HG03025 (cell line): ENCODE data around the gene PLPP4.

ENCODE experiments used
- ATAC-seq: cut with Tn5 transposase; IDR thresholded peaks from one replicate; pipeline ENCODE4 v1.9.1; 2021; ENCODE audit warnings: mild to moderate bottlenecking, moderate library complexity; ENCODE audit not compliant: unreplicated experiment, low FRiP score

Gene PLPP4

DNA sequence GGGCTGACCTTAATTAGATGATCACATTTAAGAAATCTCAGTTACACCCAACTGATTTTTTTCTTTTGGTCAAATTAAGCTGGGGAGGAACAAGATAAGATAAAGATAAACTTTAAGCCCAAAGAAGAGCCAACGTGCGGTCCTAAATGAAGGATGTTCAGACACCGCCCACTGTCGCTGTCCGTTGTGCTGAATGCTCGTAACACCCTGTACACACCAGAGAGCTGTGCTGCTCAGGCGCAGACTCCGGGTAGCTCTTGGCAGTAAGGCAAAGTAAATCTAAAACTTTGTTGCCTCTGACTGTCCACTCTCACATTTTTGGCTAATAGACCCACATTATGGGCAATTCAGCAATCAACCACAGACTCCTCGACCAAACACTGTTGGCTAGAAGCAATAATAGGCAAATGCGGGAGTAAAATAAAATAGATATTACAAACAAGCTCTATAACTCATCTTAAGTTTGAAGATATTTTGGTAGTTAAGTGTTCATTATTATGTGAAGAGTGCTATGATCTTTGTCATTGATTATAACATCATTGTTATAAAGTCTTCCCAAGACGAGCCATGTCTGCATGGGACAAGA is 57.1 kb downstream of the PLPP4 start:
- no peak for ATAC-seq

DNA sequence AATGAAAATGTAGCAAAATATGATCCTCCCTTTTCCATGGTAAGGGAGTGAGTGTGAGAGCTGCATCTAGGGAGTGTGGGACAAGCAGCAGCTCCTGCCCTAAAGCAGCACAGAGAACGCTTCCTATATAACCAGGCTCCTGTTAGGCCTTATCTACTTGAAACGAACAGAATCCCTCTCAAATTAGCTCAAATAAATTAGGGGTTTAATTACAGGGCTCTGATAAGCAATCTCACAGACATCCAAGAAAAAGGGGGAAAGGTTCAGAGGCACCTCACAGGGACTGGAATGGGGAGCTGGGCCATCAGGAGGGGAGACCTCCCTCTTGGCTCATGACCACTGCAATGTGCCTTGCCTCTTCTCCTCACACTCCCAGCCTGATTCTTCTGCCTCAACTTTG is 57.9 kb downstream of the PLPP4 start:
- ATAC-seq = no peak

- no peak for ATAC-seq
Observed at GRCh38 chr10:120515741-120516140, 58.7 kb downstream of the PLPP4 start.

- ATAC-seq = no peak
Observed at GRCh38 chr10:120516426-120516825, 59.4 kb downstream of the PLPP4 start.

- ATAC-seq = no peak
Observed at GRCh38 chr10:120517196-120517595, 60.2 kb downstream of the PLPP4 start.

GRCh38 chr10:120517881-120518484 is 61.0 kb downstream of the PLPP4 start:
- ATAC-seq = no peak

- no peak for ATAC-seq
Observed at GRCh38 chr10:120521880-120522279, 64.9 kb downstream of the PLPP4 start.

DNA sequence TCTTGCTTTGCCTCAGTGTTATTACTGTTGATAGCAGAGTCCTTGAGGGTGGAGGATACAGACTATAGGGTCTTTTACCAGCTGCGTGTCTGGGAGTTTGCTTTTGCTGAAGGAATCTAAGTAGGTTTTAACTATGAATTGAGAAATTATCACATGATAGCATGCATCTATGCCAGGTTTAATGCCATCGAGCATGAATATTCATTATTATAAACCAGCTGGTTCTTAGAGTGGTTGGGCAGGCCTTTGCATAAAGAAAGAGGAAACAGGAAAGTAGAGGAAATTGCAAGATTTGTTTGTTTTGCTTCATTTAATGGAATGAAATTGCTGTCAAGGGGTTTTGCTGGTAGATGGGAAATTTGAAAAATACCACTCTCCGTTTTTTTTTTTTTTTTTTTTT is 70.7 kb downstream of the PLPP4 start:
- ATAC-seq = no peak

- ATAC-seq = no peak
Observed at GRCh38 chr10:120530699-120531098, 73.7 kb downstream of the PLPP4 start.

DNA sequence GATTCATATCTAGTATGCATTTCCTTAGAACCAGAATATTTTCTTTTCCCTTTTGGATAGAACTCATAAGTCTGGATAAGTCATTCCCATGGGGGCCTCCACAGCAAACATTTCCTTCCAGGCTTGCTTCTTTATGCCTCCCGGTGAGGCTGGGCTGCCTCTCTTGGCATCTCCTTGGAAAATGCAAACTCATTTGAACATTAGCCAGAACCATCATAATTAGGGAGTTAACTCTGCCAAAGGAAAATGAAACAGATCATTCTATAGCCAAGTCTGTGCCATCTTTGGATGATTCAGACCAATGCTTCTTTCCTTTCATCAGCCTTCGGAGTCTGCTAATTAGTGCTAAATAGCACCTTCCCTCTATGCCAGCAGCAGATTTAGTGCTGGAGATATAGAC is 81.1 kb downstream of the PLPP4 start:
- no peak for ATAC-seq

- ATAC-seq = no peak
Observed at GRCh38 chr10:120539076-120539475, 82.0 kb downstream of the PLPP4 start.

DNA sequence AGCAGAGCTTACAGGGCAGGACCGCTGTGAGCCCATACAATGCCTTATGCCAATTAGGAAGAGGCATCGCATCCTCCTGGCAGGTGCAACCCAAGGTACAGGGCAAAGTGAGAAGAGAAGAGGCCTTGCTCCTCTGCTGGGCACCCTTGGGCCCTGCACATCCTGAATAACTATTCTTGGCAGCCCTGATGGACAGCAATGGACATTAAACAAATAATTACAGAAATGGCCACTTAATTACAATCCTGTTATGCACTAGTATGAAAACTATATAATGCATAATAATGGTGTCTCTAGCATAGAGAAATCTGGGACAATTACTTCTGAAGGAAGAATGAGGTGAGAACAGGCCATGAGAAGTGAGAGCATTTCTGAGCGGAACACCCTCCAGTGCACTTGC is 83.5 kb downstream of the PLPP4 start:
- ATAC-seq = no peak

DNA sequence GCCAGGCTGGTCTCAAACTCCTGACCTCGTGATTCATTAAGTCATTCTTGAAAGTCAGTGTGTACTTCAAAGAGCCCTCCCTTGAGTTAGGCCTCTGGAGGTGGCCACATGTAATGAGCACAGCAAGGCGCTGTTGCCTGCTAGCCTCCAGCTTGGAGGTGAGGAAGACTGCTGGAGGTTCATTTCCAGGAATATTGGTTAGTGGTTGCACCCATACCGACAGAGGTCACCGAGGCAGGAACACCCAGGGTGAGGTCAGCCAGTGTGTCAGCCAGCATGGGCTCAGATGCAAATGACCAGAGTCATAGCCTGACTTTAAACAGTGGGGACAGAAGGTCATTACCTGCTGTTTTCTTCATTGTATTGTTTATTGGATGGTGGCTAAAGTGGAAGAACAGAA is 85.0 kb downstream of the PLPP4 start:
- no peak for ATAC-seq

GRCh38 chr10:120542591-120542990 is 85.6 kb downstream of the PLPP4 start:
- ATAC-seq = no peak

DNA sequence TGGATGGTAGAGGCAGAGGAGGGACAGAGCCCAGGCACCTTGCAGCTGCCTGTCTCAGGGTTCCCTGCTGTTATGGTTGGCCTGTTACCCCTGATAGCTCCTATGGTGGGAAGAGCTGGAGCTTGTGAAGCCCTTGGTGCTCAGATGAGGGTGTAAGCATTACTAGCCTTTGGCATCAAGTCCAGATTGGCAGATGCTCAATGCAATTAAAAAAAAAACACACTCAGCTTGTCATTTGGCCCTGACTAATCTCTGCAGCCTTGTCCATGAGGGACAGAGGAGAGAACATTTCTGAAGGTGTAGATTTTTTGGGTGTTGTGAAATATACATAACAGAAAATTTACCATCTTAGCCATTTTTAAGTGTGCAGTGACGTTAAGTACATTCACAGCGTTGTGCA is 86.3 kb downstream of the PLPP4 start:
- ATAC-seq = no peak

GRCh38 chr10:120548210-120548609 is 91.2 kb downstream of the PLPP4 start:
- ATAC-seq = no peak

DNA sequence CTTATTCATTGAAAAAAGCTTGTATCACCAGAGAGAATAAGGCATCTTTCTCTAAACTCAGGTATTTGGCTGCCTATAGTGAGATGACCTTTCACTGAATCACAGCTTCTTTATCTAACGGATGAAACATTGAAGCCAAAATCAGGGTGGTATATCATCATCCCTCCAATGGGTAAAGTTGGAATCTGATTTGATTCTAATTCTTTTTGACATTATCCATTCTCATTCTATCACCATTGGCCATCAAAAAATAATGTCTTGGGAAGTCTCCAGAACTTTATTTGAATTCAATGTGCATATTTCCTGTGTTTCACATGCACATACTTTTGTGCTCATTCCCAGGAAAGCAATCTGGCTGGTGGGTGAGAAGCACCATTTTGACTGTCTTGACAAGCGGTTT is 95.2 kb downstream of the PLPP4 start:
- ATAC-seq = no peak

GRCh38 chr10:120553911-120554310 is 96.9 kb downstream of the PLPP4 start:
- no peak for ATAC-seq

DNA sequence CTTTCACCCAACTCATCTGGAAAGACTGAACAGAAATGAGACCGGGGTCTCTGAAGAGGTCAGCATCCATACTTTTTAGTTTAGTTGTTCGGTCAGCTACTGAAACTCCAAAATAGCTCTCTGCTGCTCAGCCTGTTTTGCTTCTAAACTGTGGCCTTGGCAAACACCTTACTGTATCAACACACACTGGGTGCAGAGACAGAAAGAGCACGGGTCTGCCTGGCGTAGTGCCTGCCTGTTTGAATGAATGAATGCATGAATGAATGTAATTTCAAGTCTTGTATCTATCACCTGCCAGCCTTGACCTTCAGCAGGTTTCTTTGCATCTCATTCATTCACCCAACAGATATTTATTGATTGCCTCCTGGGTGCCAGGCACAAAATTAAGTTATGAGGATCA is 98.4 kb downstream of the PLPP4 start:
- ATAC-seq = no peak

- ATAC-seq = no peak
Observed at GRCh38 chr10:120555842-120556532, 99.0 kb downstream of the PLPP4 start.

DNA sequence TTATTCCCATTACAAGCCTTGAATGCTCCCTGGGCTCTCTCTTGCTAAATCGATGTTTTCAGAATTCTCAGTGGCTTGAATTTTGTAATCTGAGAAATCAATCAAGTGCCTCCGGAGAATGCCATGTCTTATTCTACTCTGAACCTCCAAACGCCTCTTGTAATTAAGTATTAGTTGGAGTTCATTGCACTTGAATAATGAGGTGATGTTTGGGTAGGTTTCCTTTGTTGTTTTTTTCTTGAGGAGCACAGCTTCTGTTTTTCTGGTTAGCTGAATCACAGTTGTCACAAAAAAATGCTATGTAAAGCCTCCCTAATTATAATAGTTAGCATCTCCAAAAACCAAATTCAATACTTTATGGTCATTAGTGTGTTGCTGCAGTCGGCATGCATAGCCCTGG is 100.3 kb downstream of the PLPP4 start:
- ATAC-seq = no peak

DNA sequence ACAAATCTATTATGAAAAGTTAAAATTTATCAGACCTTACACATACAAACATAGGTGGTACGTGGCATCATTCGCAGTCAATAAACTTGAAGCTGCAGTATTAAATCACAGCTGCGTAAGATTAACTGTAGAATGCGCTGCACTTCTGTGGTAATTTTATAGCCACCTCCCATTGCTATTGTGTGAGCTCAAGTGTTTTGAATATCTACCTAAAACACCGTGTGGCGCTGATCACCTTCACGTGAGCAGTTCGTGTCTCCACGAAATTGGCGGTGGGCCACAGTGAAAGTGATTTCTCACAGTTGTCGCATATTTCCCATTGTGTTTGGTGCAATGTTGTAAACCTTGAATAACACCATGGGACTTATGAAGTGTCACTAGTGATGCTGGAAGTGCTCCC is 102.8 kb downstream of the PLPP4 start:
- no peak for ATAC-seq
